HEK293 (cell line): ENCODE results near the gene TTLL10.

Source experiments
- GLI2 ChIP-seq: fragments of 450-650 bp; formaldehyde crosslinking; IDR thresholded peaks from 2 replicates; pipeline ENCODE4; 2017; ENCODE audit warnings: missing biosample characterization, missing genetic modification characterization, low read depth, borderline replicate concordance
- RBAK ChIP-seq: fragments of 450-650 bp; formaldehyde crosslinking; IDR thresholded peaks from 2 replicates; pipeline ENCODE4 v1.5.1; 2016; ENCODE audit warnings: missing biosample characterization, missing genetic modification characterization
- SCRT1 ChIP-seq: fragments of 450-650 bp; formaldehyde crosslinking; IDR thresholded peaks from 2 replicates; pipeline ENCODE4 v1.5.1; 2016; ENCODE audit warnings: missing biosample characterization, missing genetic modification characterization, borderline replicate concordance
- SP3 ChIP-seq: fragments of 450-650 bp; formaldehyde crosslinking; IDR thresholded peaks from 2 replicates; pipeline ENCODE4 v1.5.1; 2016; ENCODE audit warnings: missing biosample characterization, missing genetic modification characterization
- TCF7L2 ChIP-seq: IDR thresholded peaks from 2 replicates; pipeline ENCODE4 v1.6.1; 2011; ENCODE audit warnings: low read depth, mild to moderate bottlenecking, inconsistent platforms, low read length, moderate library complexity, borderline replicate concordance
- ZBTB1 ChIP-seq: fragments of 450-650 bp; formaldehyde crosslinking; IDR thresholded peaks from 2 replicates; pipeline ENCODE4 v1.5.1; 2016; ENCODE audit warnings: missing biosample characterization, missing genetic modification characterization
- ZNF211 ChIP-seq: fragments of 450-650 bp; formaldehyde crosslinking; IDR thresholded peaks from 2 replicates; pipeline ENCODE4 v1.5.1; 2016; ENCODE audit warnings: low read depth, missing biosample characterization, missing genetic modification characterization
- ZNF223 ChIP-seq: fragments of 450-650 bp; formaldehyde crosslinking; IDR thresholded peaks from 2 replicates; pipeline ENCODE4 v1.5.1; 2016; ENCODE audit warnings: missing biosample characterization, missing genetic modification characterization
- ZNF266 ChIP-seq: fragments of 450-650 bp; formaldehyde crosslinking; IDR thresholded peaks from 2 replicates; pipeline ENCODE4 v1.5.1; 2016; ENCODE audit warnings: missing biosample characterization, missing genetic modification characterization, low read depth
- ZNF274 ChIP-seq, 2 experiments: fragments of 200-500 bp in 1 of 2; fragments of 450-650 bp in 1 of 2; sonication (Bioruptor generic) in 1 of 2; formaldehyde crosslinking in 1 of 2; IDR thresholded peaks; 2 replicates each; pipeline versions ENCODE4 v1.5.1 to v1.6.1; 2014 to 2016; ENCODE audit warnings: borderline replicate concordance in 1 of 2, inconsistent platforms in 1 of 2, low read length in 1 of 2, missing biosample characterization in 1 of 2, missing genetic modification characterization in 1 of 2
- ZNF302 ChIP-seq: fragments of 450-650 bp; formaldehyde crosslinking; IDR thresholded peaks from 2 replicates; pipeline ENCODE4 v1.5.1; 2016; ENCODE audit warnings: missing biosample characterization, missing genetic modification characterization, low read depth
- ZNF354C ChIP-seq: fragments of 450-650 bp; formaldehyde crosslinking; IDR thresholded peaks from 2 replicates; pipeline ENCODE4 v1.5.1; 2016; ENCODE audit warnings: missing biosample characterization, missing genetic modification characterization, low read depth, borderline replicate concordance
- ZNF366 ChIP-seq: fragments of 450-650 bp; formaldehyde crosslinking; conservative IDR thresholded peaks from 2 replicates; pipeline ENCODE4 v1.5.1; 2016; ENCODE audit warnings: missing biosample characterization, missing genetic modification characterization
- ZNF416 ChIP-seq: fragments of 450-650 bp; formaldehyde crosslinking; IDR thresholded peaks from 2 replicates; pipeline ENCODE4 v1.5.1; 2016; ENCODE audit warnings: missing biosample characterization, missing genetic modification characterization
- ZNF423 ChIP-seq: fragments of 450-650 bp; formaldehyde crosslinking; IDR thresholded peaks from 2 replicates; pipeline ENCODE4 v1.5.1; 2016; ENCODE audit warnings: missing biosample characterization, missing genetic modification characterization
- ZNF426 ChIP-seq: fragments of 450-650 bp; formaldehyde crosslinking; IDR thresholded peaks from 2 replicates; pipeline ENCODE4 v1.5.1; 2017; ENCODE audit warnings: missing biosample characterization, missing genetic modification characterization, mild to moderate bottlenecking, inconsistent platforms, moderate library complexity
- ZNF514 ChIP-seq: fragments of 450-650 bp; formaldehyde crosslinking; IDR thresholded peaks from 2 replicates; pipeline ENCODE4 v1.5.1; 2016; ENCODE audit warnings: missing biosample characterization, missing genetic modification characterization
- ZNF558 ChIP-seq: fragments of 450-650 bp; formaldehyde crosslinking; IDR thresholded peaks from 2 replicates; pipeline ENCODE4 v1.5.1; 2016; ENCODE audit warnings: missing biosample characterization, missing genetic modification characterization
- ZNF561 ChIP-seq: fragments of 450-650 bp; IDR thresholded peaks from 2 replicates; pipeline ENCODE4 v1.5.1; 2018; ENCODE audit warnings: missing biosample characterization, missing genetic modification characterization, borderline replicate concordance
- ZNF621 ChIP-seq: fragments of 450-650 bp; formaldehyde crosslinking; IDR thresholded peaks from 2 replicates; pipeline ENCODE4 v1.5.1; 2017; ENCODE audit warnings: missing biosample characterization, missing genetic modification characterization
- ZNF670 ChIP-seq: fragments of 450-650 bp; formaldehyde crosslinking; IDR thresholded peaks from 2 replicates; pipeline ENCODE4 v1.5.1; 2016; ENCODE audit warnings: missing biosample characterization, missing genetic modification characterization, low read depth
- ZNF677 ChIP-seq: fragments of 450-650 bp; IDR thresholded peaks from 2 replicates; pipeline ENCODE4 v1.5.0; 2018; ENCODE audit warnings: missing biosample characterization, mild to moderate bottlenecking, missing genetic modification characterization, moderate library complexity
- ZNF707 ChIP-seq: fragments of 450-650 bp; formaldehyde crosslinking; IDR thresholded peaks from 2 replicates; pipeline ENCODE4 v1.5.1; 2016; ENCODE audit warnings: missing biosample characterization, missing genetic modification characterization
- ZNF747 ChIP-seq: fragments of 450-650 bp; formaldehyde crosslinking; IDR thresholded peaks from 2 replicates; pipeline ENCODE4 v1.5.1; 2016; ENCODE audit warnings: missing biosample characterization, missing genetic modification characterization
- TF ChIP-seq, protein P1 (sequence below): fragments of 450-650 bp; formaldehyde crosslinking; IDR thresholded peaks from 2 replicates; pipeline ENCODE4 v1.5.1; 2016; ENCODE audit warnings: missing biosample characterization, missing genetic modification characterization
- TF ChIP-seq, protein P2 (sequence below): fragments of 450-650 bp; formaldehyde crosslinking; IDR thresholded peaks from 2 replicates; pipeline ENCODE4 v1.5.1; 2016; ENCODE audit warnings: missing biosample characterization, missing genetic modification characterization
- TF ChIP-seq, protein P3 (sequence below): fragments of 450-650 bp; formaldehyde crosslinking; IDR thresholded peaks from 2 replicates; pipeline ENCODE4 v1.5.1; 2016; ENCODE audit warnings: missing biosample characterization, missing genetic modification characterization
- TF ChIP-seq, protein P4 (sequence below): fragments of 450-650 bp; formaldehyde crosslinking; IDR thresholded peaks from 2 replicates; pipeline ENCODE4 v1.5.1; 2017; ENCODE audit warnings: missing biosample characterization, missing genetic modification characterization
- TF ChIP-seq, protein P5 (sequence below): fragments of 450-650 bp; formaldehyde crosslinking; IDR thresholded peaks from 2 replicates; pipeline ENCODE4 v1.5.1; 2016; ENCODE audit warnings: missing biosample characterization, missing genetic modification characterization
- TF ChIP-seq, protein P6 (sequence below): fragments of 450-650 bp; formaldehyde crosslinking; IDR thresholded peaks from 2 replicates; pipeline ENCODE4 v1.5.1; 2016; ENCODE audit warnings: missing biosample characterization, missing genetic modification characterization

Gene TTLL10

DNA sequence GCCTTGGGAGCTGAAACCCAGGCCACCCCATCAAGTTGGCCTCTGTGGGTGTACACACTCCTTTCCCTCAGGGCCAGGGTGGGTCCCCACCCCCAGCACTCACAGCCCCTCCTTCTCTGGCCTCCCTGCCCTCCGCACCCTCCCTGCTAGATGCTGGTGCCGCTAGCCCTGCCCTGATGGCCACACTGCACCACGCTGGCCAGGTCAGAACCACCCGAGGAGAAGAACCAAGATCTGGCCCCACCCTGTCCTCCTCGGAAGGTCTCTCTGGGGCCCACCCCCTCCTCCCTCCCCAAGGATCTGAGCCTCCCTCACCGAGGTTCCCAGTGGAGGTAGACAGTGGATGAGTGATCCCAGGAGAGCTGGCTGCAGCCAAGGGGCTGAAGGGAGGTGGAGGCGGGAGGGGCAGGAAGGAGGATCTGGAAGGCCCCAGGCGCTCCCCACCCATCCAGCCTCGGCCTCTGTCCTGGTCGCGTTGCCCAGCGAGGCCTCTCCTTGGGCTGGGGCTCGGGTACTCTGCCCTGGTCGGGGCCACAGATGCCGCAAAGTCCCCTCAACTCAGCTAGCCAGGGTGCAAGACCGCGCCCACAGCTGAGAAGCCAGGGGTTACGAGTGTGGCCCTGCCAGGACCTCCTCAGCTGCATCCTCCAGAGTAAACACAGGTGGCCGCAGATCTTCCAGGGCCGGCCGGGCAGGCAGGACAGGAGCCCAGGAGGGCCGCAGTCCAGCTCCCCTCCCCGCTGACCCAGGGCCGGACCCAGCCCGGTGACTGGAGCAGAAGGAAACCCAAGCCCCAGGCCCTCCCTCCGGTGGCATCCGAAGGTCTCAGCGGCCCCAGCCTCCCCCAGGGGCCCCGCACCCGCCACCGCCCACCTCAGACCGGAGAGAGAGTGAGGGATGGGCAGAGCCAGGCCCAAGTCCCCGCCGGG lies 63.5 kb downstream of the TTLL10 start (continued):
- TF ChIP-seq, protein P1, sequence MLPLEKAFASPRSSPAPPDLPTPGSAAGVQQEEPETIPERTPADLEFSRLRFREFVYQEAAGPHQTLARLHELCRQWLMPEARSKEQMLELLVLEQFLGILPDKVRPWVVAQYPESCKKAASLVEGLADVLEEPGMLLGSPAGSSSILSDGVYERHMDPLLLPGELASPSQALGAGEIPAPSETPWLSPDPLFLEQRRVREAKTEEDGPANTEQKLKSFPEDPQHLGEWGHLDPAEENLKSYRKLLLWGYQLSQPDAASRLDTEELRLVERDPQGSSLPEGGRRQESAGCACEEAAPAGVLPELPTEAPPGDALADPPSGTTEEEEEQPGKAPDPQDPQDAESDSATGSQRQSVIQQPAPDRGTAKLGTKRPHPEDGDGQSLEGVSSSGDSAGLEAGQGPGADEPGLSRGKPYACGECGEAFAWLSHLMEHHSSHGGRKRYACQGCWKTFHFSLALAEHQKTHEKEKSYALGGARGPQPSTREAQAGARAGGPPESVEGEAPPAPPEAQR (tag by site-specific recombination) = no peak
- no peak for TF ChIP-seq ZNF747 (tag by site-specific recombination)
- TF ChIP-seq, protein P2, sequence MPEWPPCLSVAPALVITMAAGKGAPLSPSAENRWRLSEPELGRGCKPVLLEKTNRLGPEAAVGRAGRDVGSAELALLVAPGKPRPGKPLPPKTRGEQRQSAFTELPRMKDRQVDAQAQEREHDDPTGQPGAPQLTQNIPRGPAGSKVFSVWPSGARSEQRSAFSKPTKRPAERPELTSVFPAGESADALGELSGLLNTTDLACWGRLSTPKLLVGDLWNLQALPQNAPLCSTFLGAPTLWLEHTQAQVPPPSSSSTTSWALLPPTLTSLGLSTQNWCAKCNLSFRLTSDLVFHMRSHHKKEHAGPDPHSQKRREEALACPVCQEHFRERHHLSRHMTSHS = no peak
- TF ChIP-seq ZNF514 (tag by site-specific recombination) = no peak
- TF ChIP-seq ZNF707 (tag by site-specific recombination) = no peak
- no peak for TF ChIP-seq TCF7L2
- TF ChIP-seq ZNF677 = no peak
- TF ChIP-seq, protein P3, sequence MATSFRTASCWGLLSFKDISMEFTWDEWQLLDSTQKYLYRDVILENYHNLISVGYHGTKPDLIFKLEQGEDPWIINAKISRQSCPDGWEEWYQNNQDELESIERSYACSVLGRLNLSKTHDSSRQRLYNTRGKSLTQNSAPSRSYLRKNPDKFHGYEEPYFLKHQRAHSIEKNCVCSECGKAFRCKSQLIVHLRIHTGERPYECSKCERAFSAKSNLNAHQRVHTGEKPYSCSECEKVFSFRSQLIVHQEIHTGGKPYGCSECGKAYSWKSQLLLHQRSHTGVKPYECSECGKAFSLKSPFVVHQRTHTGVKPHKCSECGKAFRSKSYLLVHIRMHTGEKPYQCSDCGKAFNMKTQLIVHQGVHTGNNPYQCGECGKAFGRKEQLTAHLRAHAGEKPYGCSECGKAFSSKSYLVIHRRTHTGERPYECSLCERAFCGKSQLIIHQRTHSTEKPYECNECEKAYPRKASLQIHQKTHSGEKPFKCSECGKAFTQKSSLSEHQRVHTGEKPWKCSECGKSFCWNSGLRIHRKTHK (tag by site-specific recombination) = no peak
- TF ChIP-seq, protein P4, sequence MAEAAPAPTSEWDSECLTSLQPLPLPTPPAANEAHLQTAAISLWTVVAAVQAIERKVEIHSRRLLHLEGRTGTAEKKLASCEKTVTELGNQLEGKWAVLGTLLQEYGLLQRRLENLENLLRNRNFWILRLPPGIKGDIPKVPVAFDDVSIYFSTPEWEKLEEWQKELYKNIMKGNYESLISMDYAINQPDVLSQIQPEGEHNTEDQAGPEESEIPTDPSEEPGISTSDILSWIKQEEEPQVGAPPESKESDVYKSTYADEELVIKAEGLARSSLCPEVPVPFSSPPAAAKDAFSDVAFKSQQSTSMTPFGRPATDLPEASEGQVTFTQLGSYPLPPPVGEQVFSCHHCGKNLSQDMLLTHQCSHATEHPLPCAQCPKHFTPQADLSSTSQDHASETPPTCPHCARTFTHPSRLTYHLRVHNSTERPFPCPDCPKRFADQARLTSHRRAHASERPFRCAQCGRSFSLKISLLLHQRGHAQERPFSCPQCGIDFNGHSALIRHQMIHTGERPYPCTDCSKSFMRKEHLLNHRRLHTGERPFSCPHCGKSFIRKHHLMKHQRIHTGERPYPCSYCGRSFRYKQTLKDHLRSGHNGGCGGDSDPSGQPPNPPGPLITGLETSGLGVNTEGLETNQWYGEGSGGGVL (tag by site-specific recombination) = peak; percentile 65
- TF ChIP-seq ZNF423 (tag by site-specific recombination) = no peak
- no peak for TF ChIP-seq ZNF223 (tag by site-specific recombination)
- TF ChIP-seq ZNF670 (tag by site-specific recombination) = no peak
- no peak for TF ChIP-seq SP3
- no peak for TF ChIP-seq ZNF354C
- no peak for TF ChIP-seq ZNF366
- TF ChIP-seq, protein P5, sequence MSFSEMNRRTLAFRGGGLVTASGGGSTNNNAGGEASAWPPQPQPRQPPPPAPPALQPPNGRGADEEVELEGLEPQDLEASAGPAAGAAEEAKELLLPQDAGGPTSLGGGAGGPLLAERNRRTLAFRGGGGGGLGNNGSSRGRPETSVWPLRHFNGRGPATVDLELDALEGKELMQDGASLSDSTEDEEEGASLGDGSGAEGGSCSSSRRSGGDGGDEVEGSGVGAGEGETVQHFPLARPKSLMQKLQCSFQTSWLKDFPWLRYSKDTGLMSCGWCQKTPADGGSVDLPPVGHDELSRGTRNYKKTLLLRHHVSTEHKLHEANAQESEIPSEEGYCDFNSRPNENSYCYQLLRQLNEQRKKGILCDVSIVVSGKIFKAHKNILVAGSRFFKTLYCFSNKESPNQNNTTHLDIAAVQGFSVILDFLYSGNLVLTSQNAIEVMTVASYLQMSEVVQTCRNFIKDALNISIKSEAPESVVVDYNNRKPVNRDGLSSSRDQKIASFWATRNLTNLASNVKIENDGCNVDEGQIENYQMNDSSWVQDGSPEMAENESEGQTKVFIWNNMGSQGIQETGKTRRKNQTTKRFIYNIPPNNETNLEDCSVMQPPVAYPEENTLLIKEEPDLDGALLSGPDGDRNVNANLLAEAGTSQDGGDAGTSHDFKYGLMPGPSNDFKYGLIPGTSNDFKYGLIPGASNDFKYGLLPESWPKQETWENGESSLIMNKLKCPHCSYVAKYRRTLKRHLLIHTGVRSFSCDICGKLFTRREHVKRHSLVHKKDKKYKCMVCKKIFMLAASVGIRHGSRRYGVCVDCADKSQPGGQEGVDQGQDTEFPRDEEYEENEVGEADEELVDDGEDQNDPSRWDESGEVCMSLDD (tag by site-specific recombination) = no peak
- no peak for TF ChIP-seq ZNF302 (tag by site-specific recombination)
- no peak for TF ChIP-seq SCRT1
- TF ChIP-seq GLI2 (tag by site-specific recombination) = no peak
- no peak for TF ChIP-seq ZNF621 (tag by site-specific recombination)
- no peak for TF ChIP-seq RBAK (tag by site-specific recombination)
- TF ChIP-seq ZNF426 (tag by site-specific recombination) = no peak
- no peak for TF ChIP-seq ZBTB1 (tag by site-specific recombination)
- TF ChIP-seq, protein P6, sequence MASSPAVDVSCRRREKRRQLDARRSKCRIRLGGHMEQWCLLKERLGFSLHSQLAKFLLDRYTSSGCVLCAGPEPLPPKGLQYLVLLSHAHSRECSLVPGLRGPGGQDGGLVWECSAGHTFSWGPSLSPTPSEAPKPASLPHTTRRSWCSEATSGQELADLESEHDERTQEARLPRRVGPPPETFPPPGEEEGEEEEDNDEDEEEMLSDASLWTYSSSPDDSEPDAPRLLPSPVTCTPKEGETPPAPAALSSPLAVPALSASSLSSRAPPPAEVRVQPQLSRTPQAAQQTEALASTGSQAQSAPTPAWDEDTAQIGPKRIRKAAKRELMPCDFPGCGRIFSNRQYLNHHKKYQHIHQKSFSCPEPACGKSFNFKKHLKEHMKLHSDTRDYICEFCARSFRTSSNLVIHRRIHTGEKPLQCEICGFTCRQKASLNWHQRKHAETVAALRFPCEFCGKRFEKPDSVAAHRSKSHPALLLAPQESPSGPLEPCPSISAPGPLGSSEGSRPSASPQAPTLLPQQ (tag by site-specific recombination) = peak; percentile 94
- TF ChIP-seq ZNF558 (tag by site-specific recombination) = no peak
- TF ChIP-seq ZNF416 (tag by site-specific recombination) = no peak
- no peak for TF ChIP-seq ZNF266 (tag by site-specific recombination)
- no peak for TF ChIP-seq ZNF274 (IDR thresholded peaks at IDR 0.05; ENCODE audit: low read length)
- no peak for TF ChIP-seq ZNF274 (tag by site-specific recombination; IDR thresholded peaks at IDR 0.05; ENCODE audit: borderline replicate concordance)
- no peak for TF ChIP-seq ZNF561
- no peak for TF ChIP-seq ZNF211 (tag by site-specific recombination)
